Mesenchymal stem cell (in vitro differentiated cells and primary cell): ENCODE results near the gene ECPAS.

Experiments
- DNase-seq: peaks from one replicate; pipeline ENCODE4 v3.0.0-alpha.2; 2013
- H2AFZ ChIP-seq: one replicate; pipeline ENCODE4 v1.6.1; 2013; ENCODE audit warnings: low read depth, mild to moderate bottlenecking, control low read depth, inconsistent platforms, low read length, moderate library complexity
- H2AK5ac ChIP-seq: 2 replicates; pipeline ENCODE4 v1.6.1; 2013; ENCODE audit warnings: low read length, moderate library complexity, mild to moderate bottlenecking, inconsistent platforms; ENCODE audit not compliant: severe bottlenecking
- H2BK120ac ChIP-seq: one replicate; pipeline ENCODE4 v1.6.1; 2013; ENCODE audit warnings: low read depth, mild to moderate bottlenecking, inconsistent platforms, low read length, moderate library complexity
- H2BK12ac ChIP-seq, 2 experiments: one replicate each; pipeline ENCODE4 v1.6.1; 2013; ENCODE audit warnings: inconsistent platforms in 2 of 2, low read length in 2 of 2, mild to moderate bottlenecking in 2 of 2, moderate library complexity in 2 of 2, control low read depth in 1 of 2
- H2BK15ac ChIP-seq: one replicate; pipeline ENCODE4 v1.6.1; 2013; ENCODE audit warnings: mild to moderate bottlenecking, low read depth, inconsistent platforms; ENCODE audit not compliant: poor library complexity, severe bottlenecking
- H2BK5ac ChIP-seq: 2 replicates; pipeline ENCODE4 v1.6.1; 2013; ENCODE audit warnings: low read depth, mild to moderate bottlenecking, low read length, control low read depth, inconsistent platforms; ENCODE audit not compliant: poor library complexity, severe bottlenecking
- H3K14ac ChIP-seq, 2 experiments: one replicate each; pipeline ENCODE4 v1.6.1; 2013; ENCODE audit warnings: inconsistent platforms in 2 of 2, low read length in 2 of 2, control low read depth in 1 of 2, mild to moderate bottlenecking in 1 of 2, moderate library complexity in 1 of 2
- H3K18ac ChIP-seq, 2 experiments: one replicate each; pipeline ENCODE4 v1.6.1; 2013; ENCODE audit warnings: inconsistent platforms in 2 of 2, low read length in 2 of 2, control low read depth in 1 of 2, low read depth in 1 of 2, mild to moderate bottlenecking in 1 of 2
- H3K23ac ChIP-seq, 2 experiments: one replicate each; pipeline ENCODE4 v1.6.1; 2013; ENCODE audit warnings: inconsistent platforms in 2 of 2, low read length in 2 of 2, mild to moderate bottlenecking in 2 of 2, moderate library complexity in 2 of 2, control low read depth in 1 of 2
- H3K27ac ChIP-seq: 2 replicates; pipeline ENCODE4 v1.5.1; 2013; ENCODE audit warnings: mild to moderate bottlenecking, moderate library complexity, low read length, control low read depth, inconsistent platforms; ENCODE audit not compliant: poor library complexity, severe bottlenecking
- H3K27me3 ChIP-seq, 2 experiments: 2 replicates each; pipeline versions ENCODE4 v1.6.1 to v1.7.0; 2013; ENCODE audit warnings: low read length in 2 of 2, mild to moderate bottlenecking in 2 of 2, moderate library complexity in 2 of 2, control low read depth in 1 of 2, inconsistent platforms in 1 of 2; ENCODE audit not compliant: control insufficient read depth in 1 of 2, insufficient read depth in 1 of 2
- H3K36me3 ChIP-seq, 2 experiments: 2 replicates each; pipeline versions ENCODE4 v1.6.1 to v1.7.0; 2013; ENCODE audit warnings: low read length in 2 of 2, control low read depth in 1 of 2, inconsistent platforms in 1 of 2, low read depth in 1 of 2, mild to moderate bottlenecking in 1 of 2; ENCODE audit not compliant: insufficient read depth in 2 of 2, control insufficient read depth in 1 of 2
- H3K4ac ChIP-seq, 2 experiments: one replicate each; pipeline ENCODE4 v1.6.1; 2013; ENCODE audit warnings: inconsistent platforms in 2 of 2, low read length in 2 of 2, mild to moderate bottlenecking in 2 of 2, moderate library complexity in 2 of 2, control low read depth in 1 of 2, low read depth in 1 of 2
- H3K4me1 ChIP-seq: 2 replicates; pipeline ENCODE4 v1.6.1; 2013; ENCODE audit warnings: low read depth, low read length, control low read depth; ENCODE audit not compliant: control insufficient read depth, insufficient read depth
- H3K4me2 ChIP-seq: 2 replicates; pipeline ENCODE4 v1.6.1; 2013; ENCODE audit warnings: low read length, mild to moderate bottlenecking, inconsistent platforms; ENCODE audit not compliant: poor library complexity, severe bottlenecking
- H3K4me3 ChIP-seq, 2 experiments: 2 replicates each; pipeline versions ENCODE4 v1.5.1 to v1.7.0; 2013; ENCODE audit warnings: low read length in 2 of 2, mild to moderate bottlenecking in 2 of 2, control low read depth in 1 of 2, low read depth in 1 of 2; ENCODE audit not compliant: insufficient read depth in 1 of 2
- H3K79me1 ChIP-seq: replicated peaks from 2 replicates; pipeline ENCODE4 v1.6.1; 2013; ENCODE audit warnings: mild to moderate bottlenecking, control low read depth, low read length, inconsistent platforms; ENCODE audit not compliant: poor library complexity, severe bottlenecking
- H3K9ac ChIP-seq: 2 replicates; pipeline ENCODE4 v1.7.0; 2013; ENCODE audit warnings: mild to moderate bottlenecking, low read length, moderate library complexity
- H3K9me3 ChIP-seq: 2 replicates; pipeline ENCODE4 v1.7.0; 2013; ENCODE audit warnings: mild to moderate bottlenecking, low read length; ENCODE audit not compliant: control insufficient read depth
- H4K8ac ChIP-seq: one replicate; pipeline ENCODE4 v1.6.1; 2013; ENCODE audit warnings: inconsistent platforms, mild to moderate bottlenecking, low read length, moderate library complexity
- H4K91ac ChIP-seq: one replicate; pipeline ENCODE4 v1.6.1; 2013; ENCODE audit warnings: mild to moderate bottlenecking, low read length, inconsistent platforms
- WGBS: methylation state at CpG from one replicate; pipeline ENCODE4 v1.1.7; 2013; ENCODE audit warnings: mixed read lengths; 5-methylcytosine and 5-hydroxymethylcytosine counted together

ECPAS gene

DNA sequence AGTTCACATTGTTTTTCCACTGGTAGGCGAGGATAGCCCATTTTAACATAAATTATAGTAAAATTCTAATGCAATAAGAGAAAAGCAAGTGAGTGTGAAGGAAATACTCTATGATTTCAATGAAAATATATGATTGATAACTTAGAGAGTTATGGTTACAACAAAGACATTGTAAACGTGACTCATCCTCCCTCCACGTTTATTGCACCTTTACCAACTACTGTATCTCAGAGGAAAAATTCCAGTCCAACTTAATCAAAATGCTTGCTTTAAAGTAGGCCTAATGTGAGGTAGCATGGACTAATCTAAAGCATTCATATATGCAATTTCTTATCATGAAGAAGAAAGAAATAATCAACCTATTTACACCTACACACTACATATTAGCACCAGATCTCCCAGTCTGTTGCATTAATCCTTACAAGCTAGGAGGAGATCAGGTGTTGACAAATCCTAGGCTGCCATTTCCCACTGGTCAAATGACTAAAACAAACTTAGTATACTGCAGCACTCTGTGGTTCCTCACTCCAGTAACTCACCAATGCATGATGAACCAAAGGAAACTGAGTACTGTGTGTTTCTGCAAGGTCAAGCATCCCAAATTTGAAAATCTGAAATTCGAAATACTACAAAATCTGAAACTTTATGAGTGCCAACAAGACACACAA, 41.7 kb downstream of the ECPAS start:
- Histone ChIP-seq H3K23ac (no peak overlapping the region), H3K4me1 (no peaks in the 10 kb centered on the region), H3K36me3 (peaks cover 3 to 81% of the 10 kb centered on the region in 2 experiments), H3K4me3 (no peak overlapping the region), H2BK120ac (no peak overlapping the region), H2AK5ac (no peak overlapping the region), H2AFZ (no peak overlapping the region), H3K79me1 (peaks cover 14% of the 10 kb centered on the region), H2BK12ac (no peak overlapping the region), H3K27me3 (no peaks in the 10 kb centered on the region), H3K4ac (no peak overlapping the region), H3K9me3 (no peaks in the 10 kb centered on the region), H3K27ac (no peak overlapping the region), H3K14ac (no peak overlapping the region), H2BK15ac (no peak overlapping the region), H2BK5ac (no peak overlapping the region), H4K8ac (no peak overlapping the region), H3K9ac (no peak overlapping the region), H3K4me2 (no peak overlapping the region), H3K18ac (no peak overlapping the region), H4K91ac (no peak overlapping the region)
- DNase-seq, result no peak
- WGBS, result 65% methylated on average over 2 of the region's 4 CpGs

DNA sequence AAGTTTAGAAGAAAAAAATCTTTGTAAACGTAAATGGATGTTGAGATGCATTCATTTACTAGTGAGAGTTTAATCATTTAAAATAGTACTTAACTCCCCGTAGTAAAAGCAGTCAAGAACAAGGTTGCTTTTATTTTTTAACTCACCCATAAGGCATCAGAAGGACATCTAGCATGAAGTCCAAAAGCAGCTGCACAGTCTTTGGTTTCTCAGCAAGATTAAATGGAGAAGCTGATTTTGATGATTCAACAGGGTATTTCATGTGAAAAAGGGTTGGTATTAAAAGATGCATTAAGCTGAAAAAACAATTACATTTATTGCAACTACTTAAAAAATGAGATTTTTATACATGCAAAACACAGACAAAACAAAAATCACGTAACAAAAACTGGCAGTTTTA, 44.0 kb downstream of the ECPAS start:
- Histone ChIP-seq H3K79me1 (peaks cover 9% of the 10 kb centered on the region), H2BK5ac (no peak overlapping the region), H3K23ac (no peak overlapping the region), H3K4me2 (no peak overlapping the region), H3K27me3 (no peaks in the 10 kb centered on the region), H3K18ac (no peak overlapping the region), H2AFZ (no peak overlapping the region), H2AK5ac (no peak overlapping the region), H4K8ac (no peak overlapping the region), H2BK12ac (no peak overlapping the region), H3K9ac (no peak overlapping the region), H4K91ac (no peak overlapping the region), H3K4me3 (no peak overlapping the region), H3K4ac (no peak overlapping the region), H3K36me3 (peaks cover 3 to 83% of the 10 kb centered on the region in 2 experiments), H3K14ac (no peak overlapping the region), H3K9me3 (no peaks in the 10 kb centered on the region), H2BK15ac (no peak overlapping the region), H3K4me1 (peaks cover 2% of the 10 kb centered on the region), H3K27ac (no peak overlapping the region), H2BK120ac (no peak overlapping the region)
- DNase-seq, result no peak
- WGBS, result 100% methylated on average over 1 of the region's 3 CpGs

DNA sequence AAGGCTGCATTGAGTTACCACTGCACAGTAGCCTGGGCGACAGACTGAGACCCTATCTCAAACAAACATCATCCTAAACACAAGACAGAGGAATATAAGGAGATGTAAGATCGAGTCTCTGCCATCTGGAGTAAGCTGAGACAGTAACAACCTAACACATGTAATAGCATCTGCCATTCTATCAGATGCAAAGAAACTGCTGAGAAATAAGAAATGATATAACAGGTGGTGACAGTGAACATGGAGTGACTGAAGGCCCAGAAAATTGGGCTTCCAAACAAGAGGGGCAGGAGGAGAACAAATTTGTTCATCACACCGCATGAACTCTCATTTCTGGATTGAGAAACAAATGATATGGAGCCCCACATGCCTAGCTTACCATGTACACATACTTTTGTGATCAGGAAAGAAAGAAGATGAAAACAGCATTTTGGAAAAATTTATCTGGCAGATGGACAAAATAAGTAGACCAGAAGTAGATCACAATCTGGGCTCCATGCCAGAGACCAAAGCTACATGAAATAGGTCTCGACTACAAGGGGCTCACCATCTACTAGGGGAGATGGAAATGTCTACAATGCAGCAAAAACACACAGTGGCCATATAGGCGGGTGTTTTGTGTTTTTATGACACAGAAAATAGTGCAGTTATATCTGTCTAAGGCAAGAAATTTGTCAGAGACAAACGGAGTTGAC, 45.5 kb downstream of the ECPAS start:
- no peak overlapping the region for H3K4ac ChIP-seq
- no peak overlapping the region for H3K27ac ChIP-seq
- no peak overlapping the region for H2BK15ac ChIP-seq
- H2BK12ac ChIP-seq, result no peak overlapping the region
- no peak overlapping the region for H3K4me2 ChIP-seq
- no peak overlapping the region for H2BK120ac ChIP-seq
- WGBS, result 97% methylated on average over 3 of the region's 6 CpGs
- H2AFZ ChIP-seq, result no peak overlapping the region
- peaks cover 11% of the 10 kb centered on the region for H3K79me1 ChIP-seq
- no peak overlapping the region for H3K23ac ChIP-seq
- no peaks in the 10 kb centered on the region for H3K27me3 ChIP-seq
- no peaks in the 10 kb centered on the region for H3K9me3 ChIP-seq
- H3K4me1 ChIP-seq, result peaks cover 2% of the 10 kb centered on the region
- H4K8ac ChIP-seq, result no peak overlapping the region
- peaks cover 3 to 80% of the 10 kb centered on the region in 2 experiments for H3K36me3 ChIP-seq
- H2AK5ac ChIP-seq, result no peak overlapping the region
- H3K18ac ChIP-seq, result no peak overlapping the region
- H4K91ac ChIP-seq, result no peak overlapping the region
- H2BK5ac ChIP-seq, result no peak overlapping the region
- no peak overlapping the region for H3K9ac ChIP-seq
- no peak for DNase-seq
- no peak overlapping the region for H3K4me3 ChIP-seq
- no peak overlapping the region for H3K14ac ChIP-seq

DNA sequence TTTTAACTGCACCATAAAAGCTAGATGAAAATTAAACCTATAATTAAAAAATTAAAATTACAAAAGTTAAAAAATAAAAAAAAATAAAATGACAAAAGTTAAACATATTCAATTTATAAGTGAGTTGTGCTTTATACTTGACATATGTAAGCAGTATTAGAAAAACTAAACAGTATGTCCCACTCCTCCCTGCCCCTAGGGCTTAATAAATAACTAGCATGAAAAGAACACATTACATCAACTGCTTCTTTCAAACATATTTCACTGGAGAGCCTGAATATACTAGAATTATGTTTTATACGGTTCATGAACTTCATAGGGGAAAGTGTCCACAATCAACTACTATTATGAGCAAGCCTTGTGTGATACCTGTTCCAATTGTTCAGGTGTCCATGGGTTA, 47.6 kb downstream of the ECPAS start:
- H3K27me3 ChIP-seq, result no peaks in the 10 kb centered on the region
- H3K4ac ChIP-seq, result no peak overlapping the region
- H2AFZ ChIP-seq, result no peak overlapping the region
- WGBS, result 87% methylated on average over 1 of the region's 1 CpG
- DNase-seq, result no peak
- H3K4me2 ChIP-seq, result no peak overlapping the region
- no peak overlapping the region for H3K18ac ChIP-seq
- H3K14ac ChIP-seq, result no peak overlapping the region
- H3K9ac ChIP-seq, result no peak overlapping the region
- no peak overlapping the region for H4K8ac ChIP-seq
- H2BK120ac ChIP-seq, result no peak overlapping the region
- H2BK15ac ChIP-seq, result no peak overlapping the region
- H4K91ac ChIP-seq, result no peak overlapping the region
- no peaks in the 10 kb centered on the region for H3K9me3 ChIP-seq
- peaks cover 6 to 79% of the 10 kb centered on the region in 2 experiments for H3K36me3 ChIP-seq
- no peak overlapping the region for H3K27ac ChIP-seq
- no peak overlapping the region for H2BK12ac ChIP-seq
- H3K4me3 ChIP-seq, result no peak overlapping the region
- peaks cover 2% of the 10 kb centered on the region for H3K4me1 ChIP-seq
- no peak overlapping the region for H3K23ac ChIP-seq
- H3K79me1 ChIP-seq, result peaks cover 10% of the 10 kb centered on the region
- H2BK5ac ChIP-seq, result no peak overlapping the region
- H2AK5ac ChIP-seq, result no peak overlapping the region
